Ishikawa (cell line): ENCODE results near the gene ZNF184.

Experiments used
- CEBPB ChIP-seq: IDR thresholded peaks from 2 replicates; pipeline ENCODE4 v1.6.1; 2012
- CREB1 ChIP-seq: IDR thresholded peaks from 2 replicates; pipeline ENCODE4 v1.6.1; 2012; ENCODE audit warnings: low read depth
- EGR1 ChIP-seq: IDR thresholded peaks from 2 replicates; pipeline ENCODE4 v1.6.1; 2012
- EP300 ChIP-seq: IDR thresholded peaks from 2 replicates; pipeline ENCODE4 v1.6.1; 2012; ENCODE audit warnings: borderline replicate concordance
- FOXM1 ChIP-seq: IDR thresholded peaks from 2 replicates; pipeline ENCODE4 v1.6.1; 2012; ENCODE audit warnings: low read depth, borderline replicate concordance
- RAD21 ChIP-seq: IDR thresholded peaks from 2 replicates; pipeline ENCODE4 v1.6.1; 2012; ENCODE audit warnings: low read depth
- TAF1 ChIP-seq: IDR thresholded peaks from 2 replicates; pipeline ENCODE4 v1.6.1; 2012; ENCODE audit warnings: low read depth, mild to moderate bottlenecking
- TCF12 ChIP-seq: IDR thresholded peaks from 2 replicates; pipeline ENCODE4 v1.6.1; 2012; ENCODE audit warnings: low read depth
- TEAD4 ChIP-seq: IDR thresholded peaks from 2 replicates; pipeline ENCODE4 v1.6.1; 2012
- YY1 ChIP-seq: IDR thresholded peaks from 2 replicates; pipeline ENCODE4 v1.6.1; 2012; ENCODE audit warnings: low read depth
- TF ChIP-seq, protein P1 (sequence below): IDR thresholded peaks from 2 replicates; pipeline ENCODE4 v1.6.1; 2012
- TF ChIP-seq, protein P2 (sequence below): IDR thresholded peaks from 2 replicates; pipeline ENCODE4 v1.6.1; 2012; ENCODE audit warnings: low read depth, mild to moderate bottlenecking
- TF ChIP-seq, protein P3 (sequence below): IDR thresholded peaks from 2 replicates; pipeline ENCODE4 v1.6.1; 2012

DNA sequence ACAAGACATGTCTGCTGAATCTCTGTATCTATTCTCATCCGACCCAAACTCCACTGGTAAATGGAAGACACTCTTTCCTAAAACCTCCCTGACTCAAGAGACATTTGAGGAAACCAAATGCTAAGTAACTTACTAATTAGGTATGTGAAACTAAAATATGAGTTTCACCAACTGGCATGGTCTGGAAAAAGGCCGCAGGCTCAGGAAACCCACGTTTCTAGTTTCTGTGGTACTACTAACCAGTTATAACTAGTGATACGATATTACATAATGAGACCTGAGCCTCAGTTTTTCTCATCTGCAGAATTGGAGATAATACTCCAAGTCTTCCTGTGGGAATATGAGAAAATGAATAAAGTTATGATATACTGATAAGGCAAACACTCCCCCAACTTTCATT is 44.4 kb downstream of the ZNF184 start:
- no peak for TF ChIP-seq CEBPB
- TF ChIP-seq TCF12, result no peak
- no peak for TF ChIP-seq CREB1
- no peak for TF ChIP-seq EP300
- no peak for TF ChIP-seq EGR1
- TF ChIP-seq, protein P1, sequence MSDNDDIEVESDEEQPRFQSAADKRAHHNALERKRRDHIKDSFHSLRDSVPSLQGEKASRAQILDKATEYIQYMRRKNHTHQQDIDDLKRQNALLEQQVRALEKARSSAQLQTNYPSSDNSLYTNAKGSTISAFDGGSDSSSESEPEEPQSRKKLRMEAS, result no peak
- no peak for TF ChIP-seq RAD21
- TF ChIP-seq TEAD4, result no peak
- TF ChIP-seq, protein P2, sequence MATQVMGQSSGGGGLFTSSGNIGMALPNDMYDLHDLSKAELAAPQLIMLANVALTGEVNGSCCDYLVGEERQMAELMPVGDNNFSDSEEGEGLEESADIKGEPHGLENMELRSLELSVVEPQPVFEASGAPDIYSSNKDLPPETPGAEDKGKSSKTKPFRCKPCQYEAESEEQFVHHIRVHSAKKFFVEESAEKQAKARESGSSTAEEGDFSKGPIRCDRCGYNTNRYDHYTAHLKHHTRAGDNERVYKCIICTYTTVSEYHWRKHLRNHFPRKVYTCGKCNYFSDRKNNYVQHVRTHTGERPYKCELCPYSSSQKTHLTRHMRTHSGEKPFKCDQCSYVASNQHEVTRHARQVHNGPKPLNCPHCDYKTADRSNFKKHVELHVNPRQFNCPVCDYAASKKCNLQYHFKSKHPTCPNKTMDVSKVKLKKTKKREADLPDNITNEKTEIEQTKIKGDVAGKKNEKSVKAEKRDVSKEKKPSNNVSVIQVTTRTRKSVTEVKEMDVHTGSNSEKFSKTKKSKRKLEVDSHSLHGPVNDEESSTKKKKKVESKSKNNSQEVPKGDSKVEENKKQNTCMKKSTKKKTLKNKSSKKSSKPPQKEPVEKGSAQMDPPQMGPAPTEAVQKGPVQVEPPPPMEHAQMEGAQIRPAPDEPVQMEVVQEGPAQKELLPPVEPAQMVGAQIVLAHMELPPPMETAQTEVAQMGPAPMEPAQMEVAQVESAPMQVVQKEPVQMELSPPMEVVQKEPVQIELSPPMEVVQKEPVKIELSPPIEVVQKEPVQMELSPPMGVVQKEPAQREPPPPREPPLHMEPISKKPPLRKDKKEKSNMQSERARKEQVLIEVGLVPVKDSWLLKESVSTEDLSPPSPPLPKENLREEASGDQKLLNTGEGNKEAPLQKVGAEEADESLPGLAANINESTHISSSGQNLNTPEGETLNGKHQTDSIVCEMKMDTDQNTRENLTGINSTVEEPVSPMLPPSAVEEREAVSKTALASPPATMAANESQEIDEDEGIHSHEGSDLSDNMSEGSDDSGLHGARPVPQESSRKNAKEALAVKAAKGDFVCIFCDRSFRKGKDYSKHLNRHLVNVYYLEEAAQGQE, result no peak
- no peak for TF ChIP-seq FOXM1
- no peak for TF ChIP-seq YY1
- no peak for TF ChIP-seq TAF1
- TF ChIP-seq, protein P3, sequence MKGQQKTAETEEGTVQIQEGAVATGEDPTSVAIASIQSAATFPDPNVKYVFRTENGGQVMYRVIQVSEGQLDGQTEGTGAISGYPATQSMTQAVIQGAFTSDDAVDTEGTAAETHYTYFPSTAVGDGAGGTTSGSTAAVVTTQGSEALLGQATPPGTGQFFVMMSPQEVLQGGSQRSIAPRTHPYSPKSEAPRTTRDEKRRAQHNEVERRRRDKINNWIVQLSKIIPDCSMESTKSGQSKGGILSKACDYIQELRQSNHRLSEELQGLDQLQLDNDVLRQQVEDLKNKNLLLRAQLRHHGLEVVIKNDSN, result no peak
